ENCODE results near the gene ALS2CL. TPM values are rescaled to one million over a fixed set of nuclear protein-coding genes. Genes with fewer than 3 reads are reported as not detected.
"Not testable (repeated sequence)": the region's sequence is repeated elsewhere in the genome, so short reads cannot be mapped to it uniquely, and the experiment has no call there.

Gene ALS2CL
- total RNA-seq, 1 donor from 2014 or later: 21.0 TPM

DNA sequence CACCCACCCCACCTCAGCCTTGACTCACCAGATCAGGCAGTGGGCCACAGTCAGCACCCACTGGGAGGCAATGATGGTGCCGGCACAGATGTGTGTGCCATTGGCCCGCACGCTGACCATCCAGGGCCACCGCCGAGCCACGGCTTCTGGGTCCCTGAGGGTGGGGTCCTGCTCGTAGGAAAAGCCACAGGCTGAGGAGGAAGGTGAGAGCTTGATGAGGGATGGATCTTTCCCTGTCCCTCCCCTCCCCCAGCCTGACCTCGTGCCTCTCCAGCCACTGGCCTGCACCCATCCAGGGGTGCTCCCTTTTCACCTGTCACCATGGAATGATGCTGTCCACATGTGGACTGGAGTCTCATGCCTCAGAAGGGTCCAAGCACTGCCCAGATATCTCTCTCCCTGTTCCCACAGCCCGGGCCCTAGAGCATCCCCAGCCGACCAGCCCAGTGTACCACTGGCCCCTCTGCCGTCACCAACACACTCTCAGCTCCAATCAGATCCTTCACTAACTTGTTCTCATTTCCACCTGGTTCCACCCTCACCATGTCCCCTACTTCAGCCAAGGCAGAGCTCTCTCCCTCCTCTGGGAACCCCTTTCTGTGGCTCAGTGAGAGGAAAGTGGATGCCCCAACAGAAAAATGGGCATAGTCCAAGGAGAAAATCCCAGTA, 22.2 kb upstream of the ALS2CL start:
- no peak for DNase-seq

DNA sequence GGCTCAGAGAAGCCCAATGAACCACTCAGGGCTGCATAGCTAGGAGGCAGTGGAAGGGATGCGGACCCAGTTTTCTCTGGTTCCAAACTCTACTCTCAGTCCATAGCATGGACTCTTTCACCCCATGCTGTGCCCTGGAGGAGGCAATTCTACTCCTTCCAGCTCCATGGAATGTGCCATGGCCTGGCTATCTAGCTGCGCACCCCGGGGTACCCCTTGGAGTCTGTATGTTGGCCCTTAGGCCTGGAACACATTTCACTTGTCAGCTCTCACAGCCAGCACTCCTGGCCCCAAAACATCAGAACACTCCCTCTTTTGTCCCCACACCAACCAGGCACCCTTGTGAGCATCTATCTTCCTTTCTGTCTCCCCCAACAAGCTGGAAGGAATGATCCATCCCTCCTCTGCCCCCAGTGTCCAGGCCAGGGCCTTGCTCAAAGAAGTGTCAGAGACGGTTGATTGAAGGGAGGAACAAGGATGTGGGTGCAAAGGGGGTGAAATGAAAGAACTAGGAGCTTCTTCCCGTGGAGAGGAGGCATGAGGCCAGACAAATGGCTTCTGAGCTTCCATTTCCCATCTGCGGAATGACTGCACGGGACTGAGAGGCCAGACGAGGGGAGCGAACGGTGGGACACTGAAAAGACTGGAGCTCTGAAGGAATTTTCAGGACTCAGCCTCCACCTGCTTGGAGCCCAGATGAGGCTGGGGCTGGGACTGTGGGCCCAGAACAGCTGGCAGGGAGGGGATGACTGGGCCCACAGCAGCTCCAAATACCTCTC, 21.4 kb upstream of the ALS2CL start:
- DNase-seq: no peak

DNA sequence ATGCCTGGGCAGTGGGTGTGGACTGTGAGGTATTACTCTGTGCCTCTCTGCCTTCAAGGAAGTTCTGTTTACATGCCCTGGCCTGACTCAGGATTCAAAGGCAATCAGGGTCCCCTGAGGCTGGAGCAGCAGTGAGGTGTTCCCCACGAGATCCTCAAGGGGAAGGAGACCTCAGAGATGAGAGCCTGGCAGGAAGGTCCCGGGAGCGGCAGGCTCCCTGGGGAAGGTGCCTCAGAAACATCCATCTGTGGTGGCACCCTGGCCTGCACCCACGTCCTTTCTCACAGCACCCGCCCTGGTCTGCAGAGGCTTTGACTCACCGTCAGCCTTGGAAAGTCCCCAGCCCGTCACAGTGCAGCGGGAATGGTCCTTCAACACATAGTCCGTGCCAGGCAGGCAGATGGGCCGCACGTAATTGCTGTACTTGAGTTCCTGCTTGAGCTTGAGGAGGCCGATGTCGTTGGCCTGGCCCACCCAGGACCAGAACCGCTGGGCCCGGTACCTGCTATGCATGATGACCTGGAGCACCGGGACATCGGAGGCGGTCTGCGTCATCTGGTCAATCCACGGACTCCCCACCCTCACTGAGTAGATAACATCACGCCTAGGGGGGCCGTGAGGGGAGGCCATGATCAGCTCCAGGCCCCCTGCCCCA, 20.5 kb upstream of the ALS2CL start:
- no peak for DNase-seq

DNA sequence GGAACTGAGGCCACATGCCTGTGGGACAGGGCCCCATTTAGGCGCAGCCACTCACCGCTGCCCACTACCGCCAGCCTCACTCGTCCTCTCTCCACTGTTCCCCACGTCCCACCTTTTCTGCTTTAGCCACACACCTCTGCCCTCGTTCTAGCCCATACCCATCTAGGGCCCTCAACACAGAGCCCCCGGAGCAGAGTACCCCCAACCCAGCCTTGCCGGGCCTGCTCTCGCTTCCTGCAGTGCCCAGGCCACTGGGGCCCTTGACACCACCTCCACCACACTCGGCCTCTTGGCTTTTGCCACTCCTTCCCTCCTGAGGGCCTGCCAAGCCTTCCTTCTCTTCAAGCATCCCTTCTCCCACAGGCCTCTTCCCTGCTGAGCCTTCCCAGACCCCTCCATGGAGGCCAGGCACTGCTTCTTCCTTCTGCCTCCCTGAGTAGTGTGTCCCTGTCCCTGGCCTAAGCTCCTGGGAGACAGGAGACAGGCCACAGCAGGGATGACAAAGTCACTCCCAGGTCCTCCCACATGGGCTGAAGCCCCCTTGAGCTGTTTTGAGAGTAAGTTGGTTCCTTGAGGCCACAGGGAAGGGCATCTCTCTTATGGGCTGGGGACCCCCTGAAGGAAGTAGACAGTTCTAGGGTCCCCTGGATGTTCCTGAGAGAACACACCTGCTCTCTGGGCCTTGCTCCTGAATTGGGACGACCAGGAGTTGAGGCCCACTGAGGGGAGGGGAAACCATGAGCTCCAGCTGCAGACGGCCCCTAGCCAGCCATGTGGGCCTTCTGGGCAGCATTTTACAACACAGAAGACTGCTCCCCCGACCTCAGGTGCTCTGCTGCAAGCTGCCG, 19.8 kb upstream of the ALS2CL start:
- DNase-seq: no peak

DNA sequence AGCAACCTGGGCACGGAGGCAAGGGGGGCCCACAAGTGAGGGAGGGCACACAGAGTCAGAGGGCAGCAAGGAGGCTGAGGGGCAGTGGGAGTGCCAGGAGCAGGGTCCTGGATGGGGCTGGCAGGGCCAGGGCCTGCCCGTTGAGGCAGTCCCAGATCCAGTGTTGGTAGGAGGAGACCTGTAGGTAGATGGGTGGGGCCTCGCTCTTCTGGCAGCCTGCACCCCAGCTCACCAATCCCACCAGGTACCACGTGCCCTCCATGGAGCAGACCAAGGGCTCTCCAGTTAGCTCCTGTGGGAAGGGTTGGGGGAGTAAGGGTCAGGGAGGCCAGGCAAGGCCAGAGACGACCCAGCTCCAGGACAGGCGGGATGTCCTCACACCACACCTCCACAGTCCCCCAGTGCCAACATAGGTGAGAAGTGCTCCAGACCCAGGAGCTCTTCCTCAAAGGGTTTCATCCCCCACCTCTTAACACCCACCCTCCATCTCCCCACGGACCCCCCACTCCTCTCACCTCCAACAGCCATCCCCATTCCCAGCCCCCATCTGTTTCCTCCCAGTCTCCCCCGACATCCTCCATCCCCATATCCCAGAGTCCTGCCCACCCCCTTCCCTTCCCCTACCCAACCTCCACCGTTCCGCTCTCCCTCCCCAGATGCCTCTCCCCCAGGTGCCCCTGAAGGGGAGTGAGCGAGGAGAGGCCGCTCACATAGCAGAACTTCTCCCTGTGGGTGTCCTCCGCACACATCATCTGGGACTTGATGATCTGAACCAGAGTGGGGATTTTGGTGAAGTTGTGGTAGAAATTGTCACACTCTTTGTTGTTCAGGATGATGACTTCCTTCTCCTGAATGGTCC, 18.9 kb upstream of the ALS2CL start:
- DNase-seq: no peak

GRCh38 chr3:46711760-46712159, 18.3 kb upstream of the ALS2CL start:
- DNase-seq: no peak

DNA sequence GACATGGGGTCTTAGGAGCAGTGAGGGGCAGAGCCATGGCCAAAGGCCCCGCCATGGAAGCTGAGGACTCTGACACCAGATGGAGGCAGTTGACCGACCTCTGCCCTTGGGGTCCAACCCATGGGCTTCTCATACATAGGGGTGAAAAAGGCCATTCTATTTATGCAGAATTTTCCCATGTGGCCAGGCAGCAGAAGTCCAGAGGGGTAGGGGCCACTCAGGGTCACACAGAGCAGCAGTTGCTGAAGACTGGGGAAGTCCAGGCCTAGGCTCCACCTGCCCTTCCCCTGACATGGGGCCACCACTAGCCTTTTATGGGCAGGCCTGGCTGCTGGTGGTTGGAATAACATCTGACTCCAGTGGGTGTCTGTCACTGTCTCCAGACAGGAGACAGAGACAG, 17.8 kb upstream of the ALS2CL start:
- DNase-seq: no peak

GRCh38 chr3:46710671-46711295, 17.3 kb upstream of the ALS2CL start:
- DNase-seq: no peak

- no peak for DNase-seq
These were observed 16.8 kb upstream of the ALS2CL start for GRCh38 chr3:46710229-46710628.

DNA sequence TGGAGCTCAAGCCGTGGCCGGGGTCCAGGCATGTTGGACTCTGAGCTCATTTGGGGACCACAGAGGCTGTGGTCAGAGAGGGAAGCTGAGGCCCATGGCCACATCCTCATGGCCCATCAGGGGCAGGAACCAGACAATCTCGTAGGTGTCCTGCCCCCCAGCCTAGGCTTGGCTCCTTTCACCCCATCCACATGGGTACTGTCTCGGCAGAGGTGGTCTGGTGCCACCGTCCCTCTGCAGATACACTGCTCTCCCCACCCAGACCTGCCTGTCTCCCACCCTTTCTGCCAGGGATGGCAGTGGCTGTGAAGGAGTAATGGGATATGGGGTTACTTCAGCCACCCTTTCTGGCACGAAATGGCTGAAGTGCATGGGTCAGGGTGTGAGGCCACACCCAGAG, 16.2 kb upstream of the ALS2CL start:
- DNase-seq: no peak

GRCh38 chr3:46709157-46709654, 15.7 kb upstream of the ALS2CL start:
- DNase-seq: no peak

DNA sequence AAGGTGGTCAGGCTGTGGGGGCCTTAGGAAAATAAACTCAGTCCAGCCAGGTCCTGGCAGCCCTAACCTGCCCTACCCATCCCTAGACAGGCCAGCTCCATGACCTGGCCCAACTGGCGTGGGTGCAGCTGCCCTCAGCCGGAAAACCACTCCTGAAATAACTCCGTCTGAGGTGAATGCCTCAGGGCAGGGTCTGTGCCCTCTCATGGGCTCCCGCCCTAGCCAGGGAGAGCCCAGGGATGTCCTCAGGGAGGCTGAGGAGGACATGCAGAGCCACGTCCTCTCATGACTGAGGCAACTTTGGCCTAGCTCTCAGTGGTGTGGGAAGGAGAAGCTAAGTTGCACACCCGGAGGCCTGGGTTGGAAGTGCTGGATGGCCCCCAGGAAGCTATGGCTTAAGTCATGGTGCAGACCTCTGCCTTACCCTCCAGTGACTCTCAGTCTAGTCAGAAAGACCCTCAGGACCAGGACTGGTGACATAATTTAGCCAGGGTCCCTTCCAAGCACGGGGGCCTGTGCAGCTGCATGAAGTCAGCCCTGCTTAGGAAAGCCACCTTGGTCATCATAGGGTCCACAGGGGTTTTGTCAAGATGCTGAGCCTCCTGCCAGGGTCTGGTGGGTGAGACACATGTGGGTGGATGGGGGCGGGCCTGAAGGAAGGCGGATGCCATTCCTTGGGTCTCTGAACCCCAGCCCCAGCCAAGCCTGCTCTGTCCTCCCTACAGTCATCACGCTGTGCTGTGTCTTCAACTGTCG, 15.1 kb upstream of the ALS2CL start:
- DNase-seq: no peak

DNA sequence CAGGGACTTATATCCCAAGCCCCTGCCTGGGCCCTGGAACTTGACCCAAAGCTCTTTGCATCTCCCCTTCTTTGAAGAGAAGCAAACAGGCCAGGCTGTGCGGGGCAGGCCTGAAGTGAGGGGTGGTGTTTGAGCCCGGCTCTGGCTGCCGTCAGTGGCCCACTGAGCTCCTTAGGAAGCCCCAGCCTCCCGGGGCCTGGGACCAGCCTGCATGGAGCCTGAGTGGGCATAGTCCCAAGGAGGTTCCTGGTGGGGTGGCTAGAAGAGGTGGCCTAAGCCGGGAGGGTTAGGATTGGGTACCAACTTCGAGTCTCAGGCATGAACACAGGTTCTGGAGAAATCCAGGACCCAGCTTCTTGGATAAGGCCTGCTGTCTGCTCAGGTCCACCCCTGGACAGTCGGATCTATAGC, 14.1 kb upstream of the ALS2CL start:
- no peak for DNase-seq

- DNase-seq: peak; percentile 42
These were observed 13.5 kb upstream of the ALS2CL start for GRCh38 chr3:46706771-46707582.

DNA sequence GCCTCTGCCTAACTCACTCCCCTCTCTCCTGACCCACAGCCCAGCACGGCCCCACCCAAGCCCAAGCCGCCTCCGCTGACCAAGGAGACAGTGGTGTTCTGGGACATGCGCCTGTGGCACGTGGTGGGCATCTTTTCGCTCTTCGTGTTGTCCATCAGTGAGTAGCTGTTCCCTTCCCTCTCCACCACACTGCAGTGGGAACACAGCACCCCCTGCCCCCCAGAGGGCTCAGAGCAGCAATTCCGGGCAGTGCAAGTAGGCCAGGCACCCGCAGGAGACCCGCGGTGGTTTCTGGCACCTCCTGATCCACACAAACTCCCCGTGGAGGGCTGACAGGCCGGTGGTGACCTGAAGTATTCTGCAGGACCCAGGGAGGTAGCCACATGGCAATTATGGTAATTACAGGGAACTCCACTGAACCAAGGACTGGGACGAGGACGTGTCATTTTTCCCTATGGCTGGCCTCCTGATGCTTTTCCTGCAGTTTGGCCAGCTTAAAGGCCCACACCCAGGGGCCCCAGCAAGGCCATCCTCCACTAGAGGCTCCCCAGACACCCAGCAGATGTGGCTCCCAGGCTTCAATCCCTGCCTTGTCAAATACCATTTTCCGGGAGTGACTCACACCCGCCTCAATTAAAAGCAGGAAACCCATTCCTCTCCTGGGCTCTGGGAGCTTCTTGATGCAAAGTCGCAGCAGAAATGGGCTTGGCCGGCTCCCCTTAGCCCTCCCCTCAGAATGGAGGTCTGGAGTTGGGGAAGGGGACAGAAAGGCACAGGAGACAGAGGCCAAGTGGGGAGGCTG, 12.5 kb upstream of the ALS2CL start:
- DNase-seq: peak; percentile 64

- peak; percentile 85 for DNase-seq
These were observed 11.6 kb upstream of the ALS2CL start for GRCh38 chr3:46705022-46705530.

GRCh38 chr3:46704346-46704745, 10.9 kb upstream of the ALS2CL start:
- DNase-seq: not testable (repeated sequence)

DNA sequence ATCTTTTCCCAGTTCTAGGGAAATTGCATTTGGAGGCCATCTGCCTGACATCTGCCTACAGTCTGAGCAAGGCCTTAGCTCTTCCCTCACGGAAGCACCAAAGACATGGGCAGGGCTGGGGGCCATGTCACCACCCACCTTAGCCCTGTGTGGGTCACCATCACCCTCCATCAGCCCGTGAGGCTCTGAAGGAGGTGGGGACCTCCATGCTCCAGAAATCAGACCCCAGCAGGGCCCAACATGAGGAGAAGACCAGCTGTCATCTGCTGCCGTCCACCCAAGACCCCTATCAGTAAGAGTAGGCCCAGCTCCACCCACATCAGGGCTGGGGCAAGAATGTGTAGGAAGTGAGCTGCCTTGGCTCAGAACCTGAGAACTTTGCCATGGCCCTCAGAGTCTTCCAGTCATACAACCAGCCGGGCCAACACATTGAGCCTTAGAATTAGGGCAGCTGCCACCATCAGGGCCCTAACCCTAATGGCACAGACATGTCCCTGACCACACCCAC, 9.6 kb upstream of the ALS2CL start:
- DNase-seq: no peak

All from skin of body (tissue), 2 donors.